Measurements from ENCODE around the gene CFHR5.

CFHR5 gene

DNA sequence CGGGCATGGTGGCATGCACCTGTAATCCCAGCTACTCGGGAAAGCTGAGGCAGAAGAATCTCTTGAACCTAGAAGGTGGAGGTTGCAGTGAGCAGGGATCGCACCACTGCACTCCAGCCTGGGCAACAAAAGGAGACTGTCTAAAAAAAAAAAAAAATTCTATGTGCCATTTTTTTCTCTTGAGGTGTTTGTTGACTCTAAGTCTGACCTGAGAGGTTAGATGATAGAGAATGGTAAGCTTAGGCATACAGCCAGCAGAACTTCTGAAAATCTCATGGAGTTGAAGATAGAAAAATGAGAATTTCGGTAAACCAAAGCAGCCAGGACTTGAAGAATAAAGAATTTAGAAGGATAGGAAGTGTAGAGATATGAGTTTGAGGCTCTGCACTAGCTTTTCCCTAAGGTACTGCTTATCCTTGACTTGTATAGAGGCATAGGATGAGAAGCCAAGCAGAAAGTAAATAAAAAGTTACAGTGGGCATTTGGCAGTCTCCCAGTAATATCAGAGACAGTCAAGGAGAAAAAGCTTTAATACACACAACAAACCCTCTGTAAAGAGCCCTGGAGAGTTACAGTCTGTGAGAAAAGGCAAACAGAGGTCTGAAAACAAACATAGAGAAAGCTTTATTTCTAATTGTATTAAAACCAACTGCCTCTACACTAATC, 65.5 kb downstream of the CFHR5 start:
- peaks cover 10% of the 10 kb centered on the region for H3K27me3 Mint-ChIP-seq
- H3K4me1 Mint-ChIP-seq (ENCODE audit: low read depth) = no peaks in the 10 kb centered on the region
- H3K9me3 Mint-ChIP-seq (ENCODE audit: low read depth) = no peaks in the 10 kb centered on the region
- H3K27ac Mint-ChIP-seq = no peak overlapping the region
- H3K4me3 Mint-ChIP-seq = no peak overlapping the region
- no peaks in the 10 kb centered on the region for H3K36me3 Mint-ChIP-seq

DNA sequence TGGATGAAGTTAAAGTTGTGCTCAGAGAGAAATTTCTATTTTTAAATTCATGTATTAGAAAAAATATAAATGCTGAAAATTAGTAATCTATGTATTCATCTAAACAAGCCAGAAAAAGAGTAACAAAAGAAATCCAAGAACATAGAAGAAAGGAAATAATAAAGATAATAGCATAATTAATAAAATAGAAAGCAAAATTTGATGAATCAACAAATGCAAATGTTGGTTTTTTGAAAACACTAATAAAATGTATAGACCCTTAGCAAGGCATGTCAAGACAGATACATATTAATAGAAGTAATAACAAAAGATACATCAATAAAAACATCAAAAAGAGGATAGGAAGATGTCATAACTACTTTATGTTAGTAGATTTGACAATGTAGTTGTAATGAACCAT, 71.7 kb downstream of the CFHR5 start:
- H3K4me3 Mint-ChIP-seq = no peak overlapping the region
- H3K36me3 Mint-ChIP-seq = no peaks in the 10 kb centered on the region
- H3K27ac Mint-ChIP-seq = no peak overlapping the region
- peaks cover 5% of the 10 kb centered on the region for H3K9me3 Mint-ChIP-seq (ENCODE audit: low read depth)
- no peaks in the 10 kb centered on the region for H3K4me1 Mint-ChIP-seq (ENCODE audit: low read depth)
- H3K27me3 Mint-ChIP-seq = peaks cover 7% of the 10 kb centered on the region
